Measurements from ENCODE around the gene VPS37B.
A peak's percentile ranks its signal among the peaks of the same experiment; 100 is the strongest.

The VPS37B gene

GRCh38 chr12:122860040-122860853 lies 35.7 kb downstream of the VPS37B start:
- no peak overlapping the region for H3K27ac ChIP-seq (ENCODE audit: low read length)
- no peaks in the 10 kb centered on the region for H3K36me3 ChIP-seq (replicated peaks; ENCODE audit: low read depth, low read length)
- H3K4me3 ChIP-seq (ENCODE audit: low read length) = no peak overlapping the region
- no peaks in the 10 kb centered on the region for H3K79me2 ChIP-seq (ENCODE audit: low read length)
- no peaks in the 10 kb centered on the region for H3K9me3 ChIP-seq (ENCODE audit: insufficient read depth, low read length)
- no peak overlapping the region for H3K9ac ChIP-seq (ENCODE audit: low read length)
- no peaks in the 10 kb centered on the region for H3K27me3 ChIP-seq (ENCODE audit: low read depth, low read length)
- no peaks in the 10 kb centered on the region for H3K4me1 ChIP-seq (ENCODE audit: low read length)
- H4K20me1 ChIP-seq (ENCODE audit: insufficient read depth, low read length) = no peaks in the 10 kb centered on the region
- no peak overlapping the region for H3K4me2 ChIP-seq (ENCODE audit: low read length)
- TF ChIP-seq EZH2phosphoT487 (IDR thresholded peaks at IDR 0.05; ENCODE audit: low read depth) (no peak), CTCF (IDR thresholded peaks at IDR 0.05; ENCODE audit: low read depth, low read length) (peak; percentile 88)
- no peak overlapping the region for H2AFZ ChIP-seq (ENCODE audit: low read depth, low read length)

GRCh38 chr12:122859303-122860039 lies 36.5 kb downstream of the VPS37B start:
- Histone ChIP-seq H3K4me1 (ENCODE audit: low read length) (no peaks in the 10 kb centered on the region), H3K9ac (ENCODE audit: low read length) (no peak overlapping the region), H3K27me3 (ENCODE audit: low read depth, low read length) (no peaks in the 10 kb centered on the region), H3K79me2 (ENCODE audit: low read length) (no peaks in the 10 kb centered on the region), H2AFZ (ENCODE audit: low read depth, low read length) (no peak overlapping the region), H3K4me3 (ENCODE audit: low read length) (no peak overlapping the region), H3K27ac (ENCODE audit: low read length) (no peak overlapping the region), H4K20me1 (ENCODE audit: insufficient read depth, low read length) (no peaks in the 10 kb centered on the region), H3K36me3 (replicated peaks; ENCODE audit: low read depth, low read length) (no peaks in the 10 kb centered on the region), H3K4me2 (ENCODE audit: low read length) (no peak overlapping the region), H3K9me3 (ENCODE audit: insufficient read depth, low read length) (no peaks in the 10 kb centered on the region)
- TF ChIP-seq CTCF (IDR thresholded peaks at IDR 0.05; ENCODE audit: low read depth, low read length) (no peak), EZH2phosphoT487 (IDR thresholded peaks at IDR 0.05; ENCODE audit: low read depth) (no peak)

- H3K79me2 ChIP-seq (ENCODE audit: low read length) = no peaks in the 10 kb centered on the region
- H3K27me3 ChIP-seq (ENCODE audit: low read depth, low read length) = no peaks in the 10 kb centered on the region
- H3K27ac ChIP-seq (ENCODE audit: low read length) = no peak overlapping the region
- H3K4me1 ChIP-seq (ENCODE audit: low read length) = no peaks in the 10 kb centered on the region
- H3K4me3 ChIP-seq (ENCODE audit: low read length) = no peak overlapping the region
- no peak overlapping the region for H3K4me2 ChIP-seq (ENCODE audit: low read length)
- no peak overlapping the region for H3K9ac ChIP-seq (ENCODE audit: low read length)
- TF ChIP-seq CTCF (IDR thresholded peaks at IDR 0.05; ENCODE audit: low read depth, low read length) (no peak), EZH2phosphoT487 (IDR thresholded peaks at IDR 0.05; ENCODE audit: low read depth) (no peak)
- no peaks in the 10 kb centered on the region for H3K9me3 ChIP-seq (ENCODE audit: insufficient read depth, low read length)
- H3K36me3 ChIP-seq (replicated peaks; ENCODE audit: low read depth, low read length) = no peaks in the 10 kb centered on the region
- no peak overlapping the region for H2AFZ ChIP-seq (ENCODE audit: low read depth, low read length)
- no peaks in the 10 kb centered on the region for H4K20me1 ChIP-seq (ENCODE audit: insufficient read depth, low read length)
Measured at GRCh38 chr12:122858591-122859302, 37.2 kb downstream of the VPS37B start.

GRCh38 chr12:122858171-122858570 lies 37.8 kb downstream of the VPS37B start:
- H2AFZ ChIP-seq (ENCODE audit: low read depth, low read length) = no peak overlapping the region
- H3K9ac ChIP-seq (ENCODE audit: low read length) = no peak overlapping the region
- no peaks in the 10 kb centered on the region for H3K27me3 ChIP-seq (ENCODE audit: low read depth, low read length)
- H3K4me2 ChIP-seq (ENCODE audit: low read length) = no peak overlapping the region
- H3K9me3 ChIP-seq (ENCODE audit: insufficient read depth, low read length) = no peaks in the 10 kb centered on the region
- no peaks in the 10 kb centered on the region for H3K79me2 ChIP-seq (ENCODE audit: low read length)
- TF ChIP-seq EZH2phosphoT487 (IDR thresholded peaks at IDR 0.05; ENCODE audit: low read depth) (no peak), CTCF (IDR thresholded peaks at IDR 0.05; ENCODE audit: low read depth, low read length) (no peak)
- no peaks in the 10 kb centered on the region for H3K36me3 ChIP-seq (replicated peaks; ENCODE audit: low read depth, low read length)
- H4K20me1 ChIP-seq (ENCODE audit: insufficient read depth, low read length) = no peaks in the 10 kb centered on the region
- H3K4me3 ChIP-seq (ENCODE audit: low read length) = no peak overlapping the region
- no peaks in the 10 kb centered on the region for H3K4me1 ChIP-seq (ENCODE audit: low read length)
- no peak overlapping the region for H3K27ac ChIP-seq (ENCODE audit: low read length)
